Smooth muscle cell (in vitro differentiated cells): ENCODE data around the gene NPC1. TPM values are rescaled to one million over a fixed set of nuclear protein-coding genes. Genes with fewer than 3 reads are reported as not detected.

Source experiments
- DNase-seq: peaks from one replicate; lab custom pipeline; 2025; ENCODE audit not compliant: unreplicated experiment; lab: John Stamatoyannopoulos, UW
- H2AFZ ChIP-seq: fragments of 200-600 bp; sonication (generic); 2 replicates; pipeline ENCODE4 v1.6.0; 2016; ENCODE audit warnings: antibody characterized with exemption, low read depth, mild to moderate bottlenecking
- H3F3A ChIP-seq: fragments of 200-600 bp; sonication (generic); 2 replicates; pipeline ENCODE4 v1.6.0; 2017; ENCODE audit warnings: antibody characterized with exemption, low read depth
- H3K27ac ChIP-seq: fragments of 200-600 bp; sonication (generic); 2 replicates; pipeline ENCODE4 v1.5.1; 2016; ENCODE audit warnings: low read depth, mild to moderate bottlenecking
- H3K27me3 ChIP-seq: fragments of 200-600 bp; sonication (generic); 2 replicates; pipeline ENCODE4 v1.6.1; 2016; ENCODE audit warnings: low read depth, mild to moderate bottlenecking
- H3K36me3 ChIP-seq: fragments of 200-600 bp; sonication (generic); 2 replicates; pipeline ENCODE4 v1.5.1; 2016; ENCODE audit warnings: low read depth
- H3K4me1 ChIP-seq: fragments of 200-600 bp; sonication (generic); 2 replicates; pipeline ENCODE4 v1.5.1; 2016; ENCODE audit warnings: low read depth
- H3K4me2 ChIP-seq: fragments of 200-600 bp; sonication (generic); 2 replicates; pipeline ENCODE4 v1.6.0; 2016; ENCODE audit warnings: mild to moderate bottlenecking
- H3K4me3 ChIP-seq: fragments of 200-600 bp; sonication (generic); 2 replicates; pipeline ENCODE4 v1.5.1; 2016; ENCODE audit warnings: mild to moderate bottlenecking
- H3K79me2 ChIP-seq: fragments of 200-600 bp; sonication (generic); 2 replicates; pipeline ENCODE4 v1.6.0; 2016; ENCODE audit warnings: low read depth, mild to moderate bottlenecking
- H3K9ac ChIP-seq: fragments of 200-600 bp; sonication (generic); 2 replicates; pipeline ENCODE4 v1.6.0; 2016; ENCODE audit warnings: low read depth
- H3K9me3 ChIP-seq: fragments of 200-600 bp; sonication (generic); replicated peaks from 2 replicates; pipeline ENCODE4 v1.5.1; 2016; ENCODE audit warnings: low read depth
- H4K20me1 ChIP-seq: fragments of 200-600 bp; sonication (generic); 2 replicates; pipeline ENCODE4 v1.6.0; 2016; ENCODE audit warnings: low read depth
- whole genome bisulfite sequencing: methylation state at CpG from one replicate; pipeline ENCODE4 v1.1.7; 2016; ENCODE audit warnings: low lambda C conversion rate; 5-methylcytosine and 5-hydroxymethylcytosine counted together
- polyA plus RNA-seq: library from polyadenylated mRNA; unstranded; fragments of >200 nt; fragmentation: Nextera tagmentation; extraction: Ambion mirVana; gene quantifications from 2 replicates; pipeline ENCODE4 v1.2.1, GENCODE V29; 2016
- total RNA-seq: library from RNA; depleted of rRNA; stranded (reverse); fragments of >200 nt; gene quantifications from 2 replicates; pipeline ENCODE4 v1.2.3, GENCODE V29; 2014
- TF ChIP-seq, protein P1 (sequence below): fragments of 200-600 bp; sonication (generic); IDR thresholded peaks from 2 replicates; pipeline ENCODE4 v1.5.1; 2017; ENCODE audit warnings: borderline replicate concordance, mild to moderate bottlenecking, antibody characterized with exemption; ENCODE audit not compliant: insufficient read depth, poor library complexity, severe bottlenecking

Gene NPC1
- total and polyA plus RNA-seq, 2 experiments from 2014 or later, result 29.9 to 55.5 TPM

DNA sequence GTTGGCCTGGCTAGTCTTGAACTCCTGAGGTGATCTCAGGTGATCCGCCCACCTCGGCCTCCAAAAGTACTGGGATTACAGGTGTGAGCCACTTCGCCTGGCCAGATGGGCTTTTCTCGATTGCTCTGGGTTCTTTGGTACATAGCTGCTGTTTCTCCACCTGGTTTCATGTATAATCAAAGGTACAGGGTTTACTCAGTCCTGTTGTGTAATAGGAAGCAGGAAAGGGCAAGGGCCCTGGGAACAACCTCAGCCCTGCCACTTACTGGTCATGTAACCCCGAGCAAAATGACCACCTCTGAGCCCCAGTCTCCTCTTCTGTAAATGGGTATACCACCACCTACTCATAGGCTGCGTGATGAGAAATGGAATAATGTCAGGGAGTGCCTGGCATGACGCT is 49.0 kb downstream of the NPC1 start:
- no peak overlapping the region for H3K4me3 ChIP-seq
- no peak overlapping the region for H3K4me2 ChIP-seq
- 98% methylated on average over 7 of the region's 7 CpGs for WGBS
- no peak overlapping the region for H3K9ac ChIP-seq
- H2AFZ ChIP-seq, result no peak overlapping the region
- H3K27me3 ChIP-seq, result no peaks in the 10 kb centered on the region
- TF ChIP-seq, protein P1, sequence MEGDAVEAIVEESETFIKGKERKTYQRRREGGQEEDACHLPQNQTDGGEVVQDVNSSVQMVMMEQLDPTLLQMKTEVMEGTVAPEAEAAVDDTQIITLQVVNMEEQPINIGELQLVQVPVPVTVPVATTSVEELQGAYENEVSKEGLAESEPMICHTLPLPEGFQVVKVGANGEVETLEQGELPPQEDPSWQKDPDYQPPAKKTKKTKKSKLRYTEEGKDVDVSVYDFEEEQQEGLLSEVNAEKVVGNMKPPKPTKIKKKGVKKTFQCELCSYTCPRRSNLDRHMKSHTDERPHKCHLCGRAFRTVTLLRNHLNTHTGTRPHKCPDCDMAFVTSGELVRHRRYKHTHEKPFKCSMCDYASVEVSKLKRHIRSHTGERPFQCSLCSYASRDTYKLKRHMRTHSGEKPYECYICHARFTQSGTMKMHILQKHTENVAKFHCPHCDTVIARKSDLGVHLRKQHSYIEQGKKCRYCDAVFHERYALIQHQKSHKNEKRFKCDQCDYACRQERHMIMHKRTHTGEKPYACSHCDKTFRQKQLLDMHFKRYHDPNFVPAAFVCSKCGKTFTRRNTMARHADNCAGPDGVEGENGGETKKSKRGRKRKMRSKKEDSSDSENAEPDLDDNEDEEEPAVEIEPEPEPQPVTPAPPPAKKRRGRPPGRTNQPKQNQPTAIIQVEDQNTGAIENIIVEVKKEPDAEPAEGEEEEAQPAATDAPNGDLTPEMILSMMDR, result no peak
- no peaks in the 10 kb centered on the region for H3K36me3 ChIP-seq
- peaks cover 16% of the 10 kb centered on the region for H3F3A ChIP-seq
- peaks cover 52% of the 10 kb centered on the region for H4K20me1 ChIP-seq
- peaks cover 8% of the 10 kb centered on the region for H3K4me1 ChIP-seq
- DNase-seq, result no peak
- H3K79me2 ChIP-seq, result no peaks in the 10 kb centered on the region
- no peaks in the 10 kb centered on the region for H3K9me3 ChIP-seq
- H3K27ac ChIP-seq, result no peak overlapping the region

DNA sequence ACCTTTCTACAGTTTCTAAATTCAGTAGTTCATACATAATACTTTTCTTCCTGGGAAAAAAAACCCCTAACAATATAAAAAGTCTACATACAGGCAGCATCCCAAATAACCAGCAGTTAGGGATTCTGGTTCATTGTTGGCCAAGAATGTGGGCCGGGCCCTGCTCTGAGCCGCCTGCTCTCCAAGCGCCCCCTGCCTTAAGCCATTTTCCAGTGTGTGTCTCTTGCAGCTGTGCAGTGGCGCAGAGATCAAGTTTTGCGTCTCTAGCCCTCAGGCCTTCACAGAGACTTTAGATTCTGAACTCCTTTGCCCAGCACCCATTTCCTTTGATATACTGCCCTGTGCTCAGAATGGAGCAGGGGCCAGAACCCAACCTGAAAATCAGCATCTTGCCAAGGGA is 50.1 kb downstream of the NPC1 start:
- no peak overlapping the region for H3K9ac ChIP-seq
- peaks cover 4% of the 10 kb centered on the region for H3K36me3 ChIP-seq
- H3K79me2 ChIP-seq, result no peaks in the 10 kb centered on the region
- H3K27me3 ChIP-seq, result no peaks in the 10 kb centered on the region
- no peaks in the 10 kb centered on the region for H3K9me3 ChIP-seq
- TF ChIP-seq, protein P1, result no peak
- no peak overlapping the region for H3K4me2 ChIP-seq
- DNase-seq, result no peak
- peaks cover 8% of the 10 kb centered on the region for H3K4me1 ChIP-seq
- H2AFZ ChIP-seq, result no peak overlapping the region
- 65% methylated on average over 5 of the region's 5 CpGs for WGBS
- H3K4me3 ChIP-seq, result no peak overlapping the region
- H3K27ac ChIP-seq, result no peak overlapping the region
- H3F3A ChIP-seq, result peaks cover 10% of the 10 kb centered on the region
- peaks cover 41% of the 10 kb centered on the region for H4K20me1 ChIP-seq

DNA sequence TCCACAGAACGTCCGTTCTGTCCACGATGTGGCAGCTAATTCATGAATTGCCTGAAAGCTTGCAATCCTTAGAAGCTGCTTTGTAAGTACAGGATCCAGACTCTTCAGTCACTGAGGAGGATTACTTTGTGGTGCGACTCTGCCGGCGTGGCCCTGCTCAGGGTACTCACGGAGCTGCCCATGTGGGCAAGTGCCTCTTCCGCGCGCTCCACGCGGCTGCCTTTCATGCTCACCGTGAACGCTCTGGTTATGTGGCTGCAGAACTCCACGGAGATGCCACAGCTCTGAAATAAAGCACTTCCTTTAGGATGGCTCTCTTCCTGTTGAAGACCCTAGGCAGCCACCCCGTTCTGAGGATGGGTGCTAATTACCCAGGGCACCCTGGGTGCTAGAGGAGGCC is 52.0 kb downstream of the NPC1 start:
- TF ChIP-seq, protein P1, result no peak

DNA sequence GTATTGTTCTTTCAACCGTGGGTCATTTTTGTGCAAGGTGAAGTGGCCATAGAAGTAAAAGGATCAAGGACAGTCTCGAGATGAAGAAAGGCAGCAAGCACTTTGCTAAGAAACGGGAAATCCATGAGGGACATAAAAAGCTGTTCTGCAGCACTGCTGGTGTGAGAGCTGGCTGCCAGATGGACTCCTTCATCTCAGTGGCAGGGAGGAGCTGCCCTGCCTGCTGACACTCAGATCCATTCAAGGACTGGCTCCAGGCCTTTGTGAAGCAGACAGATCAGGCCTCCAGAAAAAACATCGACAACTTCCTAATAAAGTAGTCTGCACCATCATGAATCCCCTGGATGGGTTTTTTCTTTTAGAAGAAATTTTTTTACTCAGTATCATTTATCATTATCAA is 53.5 kb downstream of the NPC1 start:
- TF ChIP-seq, protein P1, result no peak
- peaks cover 10% of the 10 kb centered on the region for H4K20me1 ChIP-seq
- H3K4me1 ChIP-seq, result no peaks in the 10 kb centered on the region
- no peak overlapping the region for H3K9ac ChIP-seq
- WGBS, result 50% methylated on average over 4 of the region's 4 CpGs
- no peak overlapping the region for H3K4me2 ChIP-seq
- no peak overlapping the region for H2AFZ ChIP-seq
- H3F3A ChIP-seq, result peaks cover 24% of the 10 kb centered on the region
- H3K79me2 ChIP-seq, result no peaks in the 10 kb centered on the region
- no peak for DNase-seq
- H3K4me3 ChIP-seq, result no peak overlapping the region
- no peaks in the 10 kb centered on the region for H3K9me3 ChIP-seq
- H3K36me3 ChIP-seq, result peaks cover 11% of the 10 kb centered on the region
- H3K27me3 ChIP-seq, result no peaks in the 10 kb centered on the region
- no peak overlapping the region for H3K27ac ChIP-seq

More for the DNA sequence above, 52.0 kb downstream of the NPC1 start:
- Histone ChIP-seq H3K79me2 (no peaks in the 10 kb centered on the region), H3K27ac (no peak overlapping the region), H3K36me3 (peaks cover 11% of the 10 kb centered on the region), H3F3A (peaks cover 15% of the 10 kb centered on the region), H3K9ac (no peak overlapping the region), H3K4me3 (no peak overlapping the region), H3K9me3 (no peaks in the 10 kb centered on the region), H4K20me1 (peaks cover 24% of the 10 kb centered on the region), H3K4me2 (no peak overlapping the region), H3K4me1 (no peaks in the 10 kb centered on the region), H2AFZ (no peak overlapping the region), H3K27me3 (no peaks in the 10 kb centered on the region)
- 97% methylated on average over 16 of the region's 16 CpGs for WGBS
- no peak for DNase-seq
